Mucosa of rectum (tissue), 2 donors: ENCODE measurements around the gene CAMK2A.
"Not testable (repeated sequence)": the region's sequence is repeated elsewhere in the genome, so short reads cannot be mapped to it uniquely, and the experiment has no call there.

Experiments used
- H3K27ac ChIP-seq, 2 donors: one replicate each; pipeline ENCODE4 v1.7.0; 2013; ENCODE audit warnings: inconsistent platforms in 2 of 2, low read depth in 2 of 2, low read length in 2 of 2
- H3K27me3 ChIP-seq, 2 donors: one replicate each; pipeline ENCODE4 v1.7.0; 2013; ENCODE audit warnings: low read length in 2 of 2; ENCODE audit not compliant: control insufficient read depth in 2 of 2, insufficient read depth in 2 of 2
- H3K36me3 ChIP-seq, 2 donors: one replicate each; pipeline ENCODE4 v1.7.0; 2013; ENCODE audit warnings: low read length in 2 of 2; ENCODE audit not compliant: control insufficient read depth in 2 of 2, insufficient read depth in 2 of 2
- H3K4me1 ChIP-seq, 2 donors: one replicate each; pipeline ENCODE4 v1.7.0; 2013; ENCODE audit warnings: low read length in 2 of 2, mild to moderate bottlenecking in 1 of 2; ENCODE audit not compliant: control insufficient read depth in 2 of 2, insufficient read depth in 2 of 2
- H3K4me3 ChIP-seq, 2 donors: one replicate each; pipeline ENCODE4 v1.7.0; 2013; ENCODE audit warnings: low read length in 2 of 2
- H3K9ac ChIP-seq, 2 donors: one replicate each; pipeline ENCODE4 v1.7.0; 2013; ENCODE audit warnings: low read length in 2 of 2, low read depth in 1 of 2, mild to moderate bottlenecking in 1 of 2
- H3K9me3 ChIP-seq, 2 donors: one replicate each; pipeline ENCODE4 v1.7.0; 2013; ENCODE audit warnings: low read length in 2 of 2; ENCODE audit not compliant: control insufficient read depth in 2 of 2
- donor health status: healthy.
- donor health status: Normal muscosa, but diverticular disease.

CAMK2A gene

DNA sequence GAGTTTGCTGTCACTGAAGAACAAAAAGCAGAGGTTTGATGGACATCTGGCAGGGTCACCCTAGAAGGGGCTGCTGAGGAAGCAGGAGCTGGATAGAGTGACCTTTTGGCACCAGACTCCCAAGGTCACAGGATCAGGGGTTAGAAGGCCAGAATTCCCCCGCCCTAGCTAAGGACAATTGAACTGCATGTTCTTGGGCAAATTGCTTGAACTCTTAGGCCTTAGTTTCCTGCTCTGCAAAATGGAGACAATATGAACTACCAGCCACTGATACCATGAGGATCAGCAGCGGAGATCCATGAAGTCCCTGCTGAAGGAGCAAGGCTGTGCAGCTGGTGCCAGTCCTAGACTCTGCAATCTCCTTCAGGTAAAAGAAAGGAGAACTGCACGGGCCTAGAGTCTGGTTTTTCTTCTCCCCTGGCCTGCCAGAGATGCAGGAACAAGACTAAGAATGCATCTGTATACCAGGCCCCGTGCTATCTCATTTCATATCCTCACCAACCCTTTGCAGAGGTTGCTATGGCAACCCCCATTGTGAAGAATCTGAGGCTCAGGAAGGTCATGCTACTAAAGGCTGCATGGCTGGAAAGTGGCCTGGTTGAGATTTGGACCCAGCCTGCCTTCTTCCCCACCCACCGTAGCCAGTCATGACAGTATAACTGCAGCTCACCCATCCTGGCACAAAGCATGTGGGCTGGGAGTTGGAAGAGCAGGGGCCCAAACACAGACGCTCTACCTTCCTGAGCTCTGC, 33.7 kb downstream of the CAMK2A start:
- no peaks in the 10 kb centered on the region for H3K27me3 ChIP-seq
- no peaks in the 10 kb centered on the region for H3K4me1 ChIP-seq
- H3K9me3 ChIP-seq = no peaks in the 10 kb centered on the region
- H3K27ac ChIP-seq = no peak overlapping the region
- no peak overlapping the region for H3K9ac ChIP-seq
- H3K4me3 ChIP-seq = no peak overlapping the region
- no peaks in the 10 kb centered on the region for H3K36me3 ChIP-seq

DNA sequence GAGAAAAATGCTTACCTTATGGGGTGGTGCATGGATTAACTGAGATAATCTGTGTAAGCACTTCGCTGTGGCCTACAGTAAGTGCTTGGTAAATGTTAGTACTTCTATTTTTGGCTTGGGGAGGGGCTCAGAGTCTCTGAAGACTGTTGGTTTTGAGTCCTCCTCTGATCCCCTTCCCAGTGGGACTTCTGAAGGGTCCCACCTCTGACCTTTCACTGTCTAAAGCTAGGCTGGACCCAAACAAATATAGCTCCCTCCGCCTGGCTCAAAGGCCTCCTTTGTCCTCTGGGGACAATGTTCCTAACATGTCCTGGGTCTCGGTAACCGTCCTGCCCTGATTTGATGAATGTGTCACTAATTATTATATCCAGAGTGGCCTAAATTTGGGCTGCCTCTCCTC, 34.8 kb downstream of the CAMK2A start:
- H3K27me3 ChIP-seq = no peaks in the 10 kb centered on the region
- no peaks in the 10 kb centered on the region for H3K9me3 ChIP-seq
- H3K36me3 ChIP-seq = no peaks in the 10 kb centered on the region
- no peaks in the 10 kb centered on the region for H3K4me1 ChIP-seq
- H3K27ac ChIP-seq = no peak overlapping the region
- no peak overlapping the region for H3K4me3 ChIP-seq
- H3K9ac ChIP-seq = no peak overlapping the region

DNA sequence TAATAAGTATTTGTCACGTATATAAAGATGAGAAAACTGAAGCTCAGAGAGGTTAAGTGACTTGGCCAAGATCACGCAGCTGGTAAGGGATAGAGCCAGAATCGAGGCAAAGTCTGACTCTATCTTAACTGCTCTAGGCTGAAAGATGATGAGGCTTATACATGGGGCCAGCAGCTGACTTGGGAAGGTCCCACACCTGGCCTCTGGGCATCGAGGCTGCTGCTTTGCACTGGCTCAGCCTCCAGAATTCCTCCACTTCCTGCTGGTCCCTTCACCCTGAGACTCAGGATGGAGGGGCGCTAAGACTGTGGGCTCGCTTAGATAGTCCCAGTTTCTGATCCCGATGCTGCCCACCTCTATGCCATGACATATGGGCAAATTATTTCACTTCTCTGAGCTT, 35.2 kb downstream of the CAMK2A start:
- Histone ChIP-seq H3K9ac (no peak overlapping the region), H3K4me1 (no peaks in the 10 kb centered on the region), H3K27me3 (no peaks in the 10 kb centered on the region), H3K36me3 (no peaks in the 10 kb centered on the region), H3K27ac (no peak overlapping the region), H3K9me3 (no peaks in the 10 kb centered on the region), H3K4me3 (no peak overlapping the region)

DNA sequence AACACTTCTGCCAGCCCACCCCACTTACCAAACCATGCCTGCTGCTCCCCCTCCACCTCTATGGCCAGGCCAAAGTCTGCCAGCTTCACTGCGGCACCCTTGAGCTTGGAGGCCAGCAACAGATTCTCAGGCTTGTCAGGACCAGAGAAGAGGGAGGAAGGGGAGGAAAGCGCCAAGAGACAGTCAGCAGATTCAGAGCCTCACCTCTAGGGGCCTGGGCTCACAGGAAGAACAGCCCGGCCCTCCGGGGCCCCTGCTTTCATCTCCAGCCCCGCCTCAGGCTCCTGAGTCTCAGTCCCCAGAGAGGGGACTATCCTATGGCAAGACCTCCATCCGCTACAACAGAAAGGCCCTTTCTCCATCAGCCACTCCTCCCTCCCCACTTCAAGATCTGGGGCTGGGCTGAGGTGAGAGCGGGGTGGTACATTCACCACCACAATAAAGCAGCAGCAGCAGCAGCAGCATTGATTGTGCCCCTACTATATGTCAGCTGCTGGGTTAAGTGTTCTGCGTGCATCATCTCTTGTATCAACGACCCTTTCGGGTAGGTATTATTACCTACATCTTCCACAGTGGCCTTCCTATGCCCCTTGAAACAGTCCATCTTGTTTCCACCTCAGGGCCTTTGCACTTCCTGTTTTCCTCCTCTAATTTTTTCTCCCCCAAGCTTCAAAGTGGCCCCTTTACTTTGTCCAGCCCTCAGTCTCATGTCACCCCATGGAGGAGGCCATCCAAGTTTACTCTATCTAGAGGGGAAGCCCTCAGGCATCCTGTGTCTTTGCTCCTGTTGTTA, 36.0 kb downstream of the CAMK2A start:
- H3K27me3 ChIP-seq = no peaks in the 10 kb centered on the region
- no peak overlapping the region for H3K4me3 ChIP-seq
- no peaks in the 10 kb centered on the region for H3K4me1 ChIP-seq
- no peaks in the 10 kb centered on the region for H3K36me3 ChIP-seq
- H3K9me3 ChIP-seq = no peaks in the 10 kb centered on the region
- no peak overlapping the region for H3K27ac ChIP-seq
- H3K9ac ChIP-seq = no peak overlapping the region

DNA sequence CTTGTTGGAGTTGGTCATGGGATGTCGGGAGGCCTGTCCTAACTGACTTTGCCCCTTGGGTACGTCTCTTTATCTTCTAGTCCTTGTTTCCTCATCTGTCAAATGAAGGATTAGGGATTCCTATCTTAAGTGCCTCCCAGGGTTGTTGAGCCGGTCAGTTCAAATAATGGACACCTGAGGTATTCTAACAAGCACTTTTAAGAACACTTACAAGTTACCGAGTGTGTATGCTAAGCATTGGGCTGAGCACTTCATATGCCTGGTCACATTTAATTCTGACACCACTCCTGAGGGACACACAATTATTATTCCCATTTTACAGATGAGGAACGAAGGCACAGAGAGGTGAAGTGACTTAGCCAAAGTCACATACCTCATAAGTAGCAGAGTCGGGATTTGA, 37.1 kb downstream of the CAMK2A start:
- Histone ChIP-seq H3K4me1 (no peaks in the 10 kb centered on the region), H3K9me3 (no peaks in the 10 kb centered on the region), H3K27ac (no peak overlapping the region), H3K36me3 (no peaks in the 10 kb centered on the region), H3K9ac (no peak overlapping the region), H3K4me3 (no peak overlapping the region), H3K27me3 (no peaks in the 10 kb centered on the region)

DNA sequence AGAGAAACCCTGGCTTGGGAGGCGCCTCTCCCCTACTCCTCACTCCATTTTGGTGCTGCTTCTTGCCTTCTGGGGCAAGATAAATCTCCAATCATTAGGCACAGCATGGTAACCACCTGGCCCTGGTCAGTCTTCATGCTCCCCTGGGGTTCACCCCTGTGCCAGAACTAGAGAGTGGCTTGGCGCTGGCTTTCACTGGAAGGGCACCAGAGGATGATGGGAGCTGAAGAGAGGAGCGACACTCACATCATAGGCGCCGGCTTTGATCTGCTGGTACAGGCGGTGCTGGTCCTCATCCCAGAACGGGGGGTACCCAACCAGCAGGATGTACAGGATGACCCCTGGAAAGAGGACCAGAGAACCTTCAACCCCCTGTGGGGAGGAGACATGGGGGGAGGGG, 38.1 kb downstream of the CAMK2A start:
- no peak overlapping the region for H3K4me3 ChIP-seq
- no peak overlapping the region for H3K9ac ChIP-seq
- H3K36me3 ChIP-seq = no peaks in the 10 kb centered on the region
- no peaks in the 10 kb centered on the region for H3K27me3 ChIP-seq
- H3K9me3 ChIP-seq = no peaks in the 10 kb centered on the region
- no peaks in the 10 kb centered on the region for H3K4me1 ChIP-seq
- H3K27ac ChIP-seq = no peak overlapping the region

DNA sequence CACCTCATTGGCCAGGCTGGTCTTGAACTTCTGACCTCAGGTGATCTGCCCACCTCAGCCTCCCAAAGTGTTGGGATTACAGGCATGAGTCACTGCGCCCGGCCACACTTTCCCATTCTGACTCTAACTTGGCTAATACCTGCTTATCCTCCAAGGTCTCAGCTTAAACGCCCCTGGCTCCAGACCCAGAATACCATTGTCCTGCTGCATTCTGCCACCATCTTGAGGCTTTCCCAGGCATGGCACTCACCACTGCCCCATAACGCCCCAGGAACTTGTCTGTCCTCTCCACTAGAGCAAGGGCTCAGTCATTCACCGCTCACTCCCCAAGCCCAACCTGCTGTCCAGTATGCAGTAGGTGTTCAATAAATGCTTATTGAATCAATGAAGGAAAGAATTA, 39.8 kb downstream of the CAMK2A start:
- H3K4me1 ChIP-seq = no peaks in the 10 kb centered on the region
- H3K9ac ChIP-seq = no peak overlapping the region
- H3K4me3 ChIP-seq = no peak overlapping the region

DNA sequence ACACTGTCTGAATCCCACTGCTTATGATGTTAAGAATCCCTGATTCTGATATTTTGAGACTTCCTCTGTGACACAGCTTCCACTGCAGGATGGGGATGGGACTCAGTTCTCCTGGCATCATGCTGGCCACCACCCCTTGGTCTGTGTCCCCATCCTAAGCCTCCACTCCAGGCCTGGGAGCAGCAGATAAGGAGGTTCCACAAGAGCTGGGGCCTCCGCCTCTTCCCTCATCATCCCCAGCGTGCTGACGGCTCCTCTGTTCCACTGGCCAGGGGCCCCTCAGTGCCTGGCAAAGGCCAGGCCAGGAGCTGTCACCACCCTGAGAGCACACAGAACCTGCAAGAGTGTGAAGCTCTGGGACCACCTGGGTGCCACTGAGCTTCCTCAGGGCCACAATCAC, 40.6 kb downstream of the CAMK2A start:
- no peak overlapping the region for H3K9ac ChIP-seq
- no peaks in the 10 kb centered on the region for H3K4me1 ChIP-seq
- H3K27ac ChIP-seq = no peak overlapping the region
- H3K36me3 ChIP-seq = no peaks in the 10 kb centered on the region
- H3K4me3 ChIP-seq = no peak overlapping the region
- no peaks in the 10 kb centered on the region for H3K27me3 ChIP-seq
- H3K9me3 ChIP-seq = no peaks in the 10 kb centered on the region

More for the DNA sequence above, 39.8 kb downstream of the CAMK2A start:
- H3K9me3 ChIP-seq = no peaks in the 10 kb centered on the region
- H3K27ac ChIP-seq = no peak overlapping the region
- no peaks in the 10 kb centered on the region for H3K36me3 ChIP-seq
- H3K27me3 ChIP-seq = no peaks in the 10 kb centered on the region

DNA sequence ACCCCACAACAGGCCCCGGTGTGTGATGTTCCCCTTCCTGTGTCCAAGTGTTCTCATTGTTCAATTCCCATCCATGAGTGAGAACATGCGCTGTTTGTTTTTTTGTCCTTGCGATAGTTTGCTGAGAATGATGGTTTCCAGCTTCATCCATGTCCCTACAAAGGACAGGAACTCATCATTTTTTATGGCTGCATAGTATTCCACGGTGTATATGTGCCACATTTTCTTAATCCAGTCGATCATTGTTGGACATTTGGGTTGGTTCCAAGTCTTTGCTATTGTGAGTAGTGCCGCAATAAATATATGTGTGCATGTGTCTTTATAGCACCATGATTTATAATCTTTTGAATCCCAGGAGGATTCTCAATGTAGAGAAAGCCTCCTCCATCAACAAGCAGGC, 41.1 kb downstream of the CAMK2A start:
- not testable (repeated sequence) for H3K9me3 ChIP-seq, H3K4me3 ChIP-seq, H3K4me1 ChIP-seq, H3K36me3 ChIP-seq, H3K27ac ChIP-seq, H3K9ac ChIP-seq, H3K27me3 ChIP-seq

DNA sequence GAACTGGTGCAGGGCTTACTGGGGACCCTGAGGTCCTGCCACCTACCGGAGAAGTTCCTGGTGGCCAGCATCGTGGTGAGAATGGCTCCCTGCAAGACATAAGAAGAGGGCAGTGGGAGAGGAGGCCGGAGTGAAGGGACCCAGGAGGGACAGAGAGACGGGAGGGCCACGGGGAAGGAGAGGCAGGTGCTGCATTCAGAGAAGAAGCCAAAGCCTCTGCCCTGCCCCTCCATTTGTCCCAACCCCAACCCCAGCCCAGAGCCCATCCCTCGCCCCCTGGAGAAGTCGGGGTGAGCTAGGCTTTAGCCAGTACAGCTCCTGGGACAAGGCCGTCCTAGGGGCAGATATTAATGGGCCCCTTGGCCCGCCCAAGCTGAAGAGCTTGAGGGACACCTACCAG, 41.8 kb downstream of the CAMK2A start:
- H3K4me1 ChIP-seq = no peaks in the 10 kb centered on the region
- H3K9ac ChIP-seq = no peak overlapping the region
- no peak overlapping the region for H3K4me3 ChIP-seq
- no peaks in the 10 kb centered on the region for H3K9me3 ChIP-seq
- no peaks in the 10 kb centered on the region for H3K36me3 ChIP-seq
- H3K27ac ChIP-seq = no peak overlapping the region
- H3K27me3 ChIP-seq = no peaks in the 10 kb centered on the region
